NOMO-1 treated with DMSO at 0.1 percent for 48 hours (cell line): ENCODE results near the gene MYH9.

Experiments used
- DNase-seq: peaks from one replicate; lab custom pipeline; 2025; ENCODE audit not compliant: unreplicated experiment; lab: John Stamatoyannopoulos, UW

Gene MYH9

GRCh38 chr22:36369004-36369921, 18.5 kb downstream of the MYH9 start:
- no peak for DNase-seq

- no peak for DNase-seq
These were observed 19.3 kb downstream of the MYH9 start for GRCh38 chr22:36368359-36368983.

GRCh38 chr22:36367479-36367878, 20.3 kb downstream of the MYH9 start:
- no peak for DNase-seq

- no peak for DNase-seq
These were observed 20.7 kb downstream of the MYH9 start for GRCh38 chr22:36367066-36367465.

DNA sequence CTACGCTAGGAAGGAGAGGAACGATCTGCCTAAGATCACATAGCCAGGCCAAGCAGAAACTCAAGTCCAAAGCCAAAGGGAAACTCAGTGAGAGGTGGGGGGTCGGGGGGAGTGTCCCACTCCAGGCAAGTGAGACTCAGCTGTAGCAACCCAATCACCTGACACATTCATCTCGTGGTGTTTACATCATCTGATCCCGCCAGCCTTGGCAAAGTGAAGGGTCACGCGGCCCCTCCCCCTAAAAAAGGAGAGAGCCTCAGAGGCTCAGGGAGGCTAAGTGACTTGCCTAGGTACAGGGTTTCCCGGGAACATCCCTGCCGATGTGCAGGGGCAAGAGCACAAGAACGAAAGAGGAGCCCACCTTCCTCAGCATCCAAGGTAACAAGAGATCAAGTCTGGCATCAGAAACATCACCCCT, 21.5 kb downstream of the MYH9 start:
- no peak for DNase-seq

GRCh38 chr22:36365020-36365411, 22.8 kb downstream of the MYH9 start:
- DNase-seq, result peak; percentile 31

GRCh38 chr22:36364255-36365019, 23.3 kb downstream of the MYH9 start:
- no peak for DNase-seq

- DNase-seq, result no peak
These were observed 24.3 kb downstream of the MYH9 start for GRCh38 chr22:36363349-36363981.

- no peak for DNase-seq
These were observed 24.8 kb downstream of the MYH9 start for GRCh38 chr22:36362932-36363331.

DNA sequence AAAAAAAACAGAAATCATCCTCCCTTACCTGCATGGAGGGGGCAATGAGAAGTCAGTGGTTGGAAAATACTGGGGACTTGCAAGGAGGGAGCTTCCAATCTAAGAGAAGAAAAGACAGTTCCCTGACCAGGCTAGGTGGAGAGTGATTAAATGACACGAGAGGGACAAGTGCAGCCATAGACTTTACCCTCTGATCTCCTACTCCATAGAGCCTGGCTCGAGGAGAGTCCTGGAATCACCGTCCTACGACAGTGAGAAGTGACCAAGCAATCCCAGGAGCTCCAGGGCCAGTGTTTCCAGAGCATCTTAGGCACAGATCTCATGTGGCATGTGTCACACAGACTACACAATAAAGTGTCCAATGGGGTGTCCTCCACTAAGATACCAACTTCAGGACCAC, 25.7 kb downstream of the MYH9 start:
- DNase-seq, result no peak

GRCh38 chr22:36360871-36361383, 26.8 kb downstream of the MYH9 start:
- DNase-seq, result no peak

- no peak for DNase-seq
These were observed 27.8 kb downstream of the MYH9 start for GRCh38 chr22:36360011-36360410.

DNA sequence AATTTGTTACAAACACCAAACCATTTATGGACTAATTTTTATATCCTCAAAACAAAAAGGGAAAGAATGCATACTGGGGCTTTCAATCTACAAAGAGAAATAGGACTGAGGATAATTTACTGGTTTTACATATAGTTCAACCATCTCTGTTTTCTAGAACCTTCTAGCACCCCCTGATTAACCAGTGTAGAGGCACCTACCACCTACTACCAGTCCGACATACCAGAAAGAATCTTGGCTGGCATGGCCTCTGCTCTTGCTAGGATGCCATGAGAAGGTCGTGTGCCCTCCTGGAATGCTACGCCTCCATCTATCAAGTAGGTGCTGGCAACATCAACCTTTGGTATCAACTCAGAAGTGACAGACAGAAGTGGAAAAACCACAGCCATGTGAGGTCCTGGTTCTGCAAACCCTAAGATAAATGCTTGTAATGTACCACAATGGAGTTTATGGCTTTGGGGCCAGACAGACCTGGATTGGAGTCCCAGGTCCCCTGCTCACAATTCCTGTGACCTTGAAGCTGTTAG, 28.2 kb downstream of the MYH9 start:
- DNase-seq, result no peak

DNA sequence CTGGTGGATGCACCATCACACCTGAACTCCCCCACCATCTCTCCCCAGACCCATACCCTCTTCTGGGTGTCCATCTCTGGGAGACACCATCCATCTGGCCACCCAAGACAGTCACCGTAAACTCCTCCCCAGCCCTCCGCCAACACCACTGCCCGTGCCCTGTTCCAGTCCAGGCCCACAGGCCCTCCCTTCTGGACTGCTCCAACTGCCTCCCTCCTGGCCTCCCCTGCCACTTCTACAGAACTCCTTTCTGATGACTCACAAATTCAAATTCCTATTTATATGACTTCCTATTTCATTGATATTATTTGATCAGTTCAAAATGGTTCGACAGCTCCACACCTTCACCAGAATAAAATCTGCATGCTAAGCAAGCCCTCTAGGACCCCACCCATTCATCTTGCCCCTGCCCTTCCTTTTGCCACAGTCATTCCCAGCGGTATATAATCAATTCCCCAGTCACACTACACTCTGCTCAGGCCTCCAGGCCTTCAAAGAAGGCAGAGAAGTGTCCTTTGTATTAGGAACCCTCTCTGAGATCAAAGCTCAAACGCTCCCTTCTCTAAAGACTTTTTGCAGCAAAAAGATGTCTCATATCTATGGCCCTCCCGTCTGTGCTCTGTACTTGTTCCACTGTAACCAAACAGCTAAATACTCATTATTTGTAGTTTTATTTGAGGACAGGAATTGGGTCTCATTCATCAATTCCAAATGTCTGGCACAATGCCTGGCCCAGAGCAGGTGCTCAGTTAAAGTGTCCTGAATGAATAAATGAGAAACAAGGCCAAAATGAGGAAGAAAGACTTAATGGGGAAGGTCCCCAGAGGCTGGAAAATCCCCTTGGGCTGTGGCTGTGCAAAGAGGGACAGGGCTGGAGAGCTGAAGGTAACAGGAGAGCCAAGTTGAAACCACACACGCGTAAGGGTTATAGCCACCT, 29.0 kb downstream of the MYH9 start:
- no peak for DNase-seq

DNA sequence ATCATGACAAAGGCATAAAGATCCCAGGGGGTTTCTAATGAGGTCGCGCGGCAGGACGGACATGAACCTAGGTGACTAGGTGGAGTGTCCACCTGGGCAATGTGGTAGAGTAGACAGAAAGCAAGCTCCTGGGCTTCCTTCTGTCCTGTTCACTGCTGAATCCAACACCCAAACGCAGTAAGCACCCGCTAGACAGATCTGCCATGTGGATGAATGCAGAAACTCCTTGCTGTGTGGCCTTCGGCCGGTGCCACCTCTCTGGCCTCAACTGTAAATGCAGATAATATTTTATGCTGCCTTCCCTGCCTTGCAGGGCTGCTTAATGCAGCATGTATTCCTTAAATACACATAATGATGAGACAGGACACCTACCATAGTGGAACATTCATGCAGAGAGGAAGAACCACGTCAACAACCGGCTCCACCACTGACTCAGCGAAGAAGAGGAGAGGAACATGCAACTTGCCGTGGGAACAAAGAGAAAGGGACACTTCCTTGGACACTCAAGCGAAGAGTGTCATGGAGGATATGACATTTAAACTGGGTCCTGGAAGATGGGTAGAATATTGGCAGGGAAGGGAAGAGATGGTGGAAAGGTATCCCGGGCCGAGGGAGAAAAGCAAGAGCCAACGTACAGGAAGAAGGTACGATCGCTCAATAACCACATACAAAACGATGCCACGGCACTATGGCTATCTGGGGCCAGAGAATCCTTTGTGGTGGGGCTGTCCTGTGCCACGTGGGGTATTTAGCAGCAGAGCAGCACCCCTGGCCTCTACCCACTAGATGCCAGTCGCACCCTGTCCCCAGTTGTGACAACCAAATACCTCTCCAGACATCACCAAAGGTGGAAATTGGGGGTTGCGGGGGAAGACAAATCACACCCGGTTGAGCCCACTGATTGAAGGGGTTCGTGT, 30.8 kb downstream of the MYH9 start:
- DNase-seq, result no peak

DNA sequence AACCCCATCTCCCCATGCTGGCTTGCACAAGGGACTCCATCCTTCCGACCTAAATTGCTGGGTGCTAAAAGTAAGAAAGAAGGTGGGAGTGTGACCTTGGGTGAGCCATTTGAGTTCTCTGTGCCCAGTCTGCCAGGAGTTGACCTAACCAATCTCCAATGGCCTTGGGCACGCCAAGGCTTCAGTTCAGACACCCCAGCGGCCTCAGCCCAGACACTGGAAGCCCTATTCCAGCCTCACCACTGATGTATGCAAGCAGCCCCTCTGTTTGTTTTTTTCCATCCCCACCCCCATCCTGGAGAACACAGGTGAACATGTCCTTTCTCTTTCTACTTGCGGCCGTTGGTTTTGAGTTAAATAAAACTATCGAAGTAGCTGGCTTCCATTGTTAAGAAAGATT, 31.9 kb downstream of the MYH9 start:
- DNase-seq, result no peak

GRCh38 chr22:36355362-36355761, 32.4 kb downstream of the MYH9 start:
- DNase-seq, result no peak

DNA sequence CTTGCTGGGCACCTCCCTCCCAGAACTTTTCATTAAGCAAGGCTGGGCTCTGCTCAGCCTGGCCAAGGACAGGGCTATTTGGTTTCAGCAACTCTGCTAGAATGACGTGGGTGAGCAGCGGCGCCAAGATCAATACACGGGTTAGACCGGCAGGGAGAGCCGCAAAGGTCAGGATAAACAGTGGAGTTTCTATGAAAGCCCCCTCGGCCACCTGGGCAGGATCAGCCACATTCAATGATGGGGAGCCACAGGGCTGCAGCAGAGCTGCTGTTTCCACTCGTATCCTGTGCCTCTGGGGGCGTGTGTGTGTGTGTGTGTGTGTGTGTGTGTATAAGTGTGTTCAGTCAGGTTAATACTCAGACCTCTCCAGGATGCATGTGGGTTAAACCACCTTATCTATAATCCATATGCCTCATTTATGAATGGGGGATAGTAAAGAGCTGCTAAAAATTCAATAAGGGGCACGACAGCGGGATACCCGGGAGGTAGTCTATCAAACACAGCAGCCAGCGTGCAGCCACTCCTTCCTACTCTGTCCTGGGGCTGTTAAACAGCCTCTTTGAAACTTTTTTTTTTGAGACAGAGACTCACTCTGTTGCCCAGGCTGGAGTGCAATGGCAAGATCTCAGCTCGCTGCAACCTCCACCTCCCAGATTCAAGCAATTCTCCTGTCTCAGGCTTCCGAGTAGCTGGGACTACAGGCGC, 34.8 kb downstream of the MYH9 start:
- no peak for DNase-seq
